DND-41 (cell line): Measurements from ENCODE around the gene ASXL2.

ENCODE experiments used
- EZH2 ChIP-seq: IDR thresholded peaks from 3 replicates; pipeline ENCODE4 v1.6.1; 2012; ENCODE audit warnings: borderline replicate concordance, low read depth, mild to moderate bottlenecking, moderate library complexity, low read length, inconsistent platforms; ENCODE audit not compliant: severe bottlenecking
- TF ChIP-seq, protein P1 (sequence below): IDR thresholded peaks from 2 replicates; pipeline ENCODE4 v1.5.1; 2012; ENCODE audit warnings: borderline replicate concordance, low read length, moderate library complexity, mild to moderate bottlenecking; ENCODE audit not compliant: poor library complexity, severe bottlenecking; ENCODE audit errors: extremely low read depth

DNA sequence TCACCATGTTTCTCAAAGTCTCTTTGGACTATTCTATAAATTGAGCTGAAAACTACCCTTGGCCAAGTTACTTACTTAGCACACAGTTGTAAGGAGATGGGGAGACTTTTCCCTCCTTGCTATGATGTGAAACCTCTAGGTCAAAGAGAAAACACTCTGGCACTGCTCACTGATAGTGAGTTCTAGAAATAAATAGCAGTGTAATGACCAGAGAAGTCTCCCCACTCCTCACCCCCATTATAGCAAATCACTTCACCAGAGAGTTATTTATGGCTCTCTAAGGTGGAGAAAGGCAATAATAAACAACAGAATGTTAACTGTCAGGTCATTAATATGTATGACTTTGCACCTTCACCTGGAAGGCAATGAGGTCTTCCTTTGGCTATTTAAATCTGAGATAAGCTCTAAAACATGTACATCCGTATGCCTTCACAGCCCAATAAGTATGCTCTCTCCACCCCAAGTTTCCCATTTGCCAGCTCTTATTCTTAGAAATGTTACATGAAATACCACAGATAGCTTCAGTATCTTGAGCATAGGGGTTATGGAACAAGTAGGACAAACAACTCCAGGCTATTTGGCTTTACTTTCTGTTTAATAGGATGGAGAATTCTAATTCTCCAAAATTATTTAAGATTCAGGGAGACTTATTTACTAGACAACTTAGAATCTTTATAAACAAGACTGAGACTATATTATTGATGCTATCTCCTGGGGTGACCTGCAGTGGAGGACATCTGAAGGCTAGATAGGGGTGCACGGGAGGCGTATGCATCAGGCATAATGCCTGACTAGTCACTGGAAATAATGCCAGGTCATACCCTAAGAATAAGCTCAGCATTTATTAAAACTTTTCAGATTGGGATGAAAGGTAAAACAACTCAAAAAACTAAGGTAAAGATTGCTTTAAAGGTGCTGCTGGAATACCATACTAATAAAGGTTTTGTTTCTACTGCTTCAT is 139.6 kb downstream of the ASXL2 start:
- no peak for TF ChIP-seq EZH2
- TF ChIP-seq, protein P1, sequence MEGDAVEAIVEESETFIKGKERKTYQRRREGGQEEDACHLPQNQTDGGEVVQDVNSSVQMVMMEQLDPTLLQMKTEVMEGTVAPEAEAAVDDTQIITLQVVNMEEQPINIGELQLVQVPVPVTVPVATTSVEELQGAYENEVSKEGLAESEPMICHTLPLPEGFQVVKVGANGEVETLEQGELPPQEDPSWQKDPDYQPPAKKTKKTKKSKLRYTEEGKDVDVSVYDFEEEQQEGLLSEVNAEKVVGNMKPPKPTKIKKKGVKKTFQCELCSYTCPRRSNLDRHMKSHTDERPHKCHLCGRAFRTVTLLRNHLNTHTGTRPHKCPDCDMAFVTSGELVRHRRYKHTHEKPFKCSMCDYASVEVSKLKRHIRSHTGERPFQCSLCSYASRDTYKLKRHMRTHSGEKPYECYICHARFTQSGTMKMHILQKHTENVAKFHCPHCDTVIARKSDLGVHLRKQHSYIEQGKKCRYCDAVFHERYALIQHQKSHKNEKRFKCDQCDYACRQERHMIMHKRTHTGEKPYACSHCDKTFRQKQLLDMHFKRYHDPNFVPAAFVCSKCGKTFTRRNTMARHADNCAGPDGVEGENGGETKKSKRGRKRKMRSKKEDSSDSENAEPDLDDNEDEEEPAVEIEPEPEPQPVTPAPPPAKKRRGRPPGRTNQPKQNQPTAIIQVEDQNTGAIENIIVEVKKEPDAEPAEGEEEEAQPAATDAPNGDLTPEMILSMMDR = no peak
